ENCODE measurements around the gene ALPP.
"Not testable (repeated sequence)": the region's sequence is repeated elsewhere in the genome, so short reads cannot be mapped to it uniquely, and the experiment has no call there.

Gene ALPP

GRCh38 chr2:232349546-232349945, 29.0 kb upstream of the ALPP start:
- CTCF ChIA-PET = interaction anchor here (1.1 kb wide), 1 partner anchor 90 kb away, joined by 5 read pairs; no protein-coding TSS in a partner anchor
- Mint-ChIP-seq H3K4me3 (no peak overlapping the region), H3K4me1 (peaks cover 7% of the 10 kb centered on the region), H3K36me3 (no peaks in the 10 kb centered on the region), H3K27ac (no peak overlapping the region), H3K27me3 (peaks cover 71% of the 10 kb centered on the region), H3K9me3 (no peaks in the 10 kb centered on the region)
- DNase-seq = peak; percentile 3

GRCh38 chr2:232349946-232350635, 28.5 kb upstream of the ALPP start:
- Mint-ChIP-seq H3K4me3 (no peak overlapping the region), H3K27me3 (peaks cover 77% of the 10 kb centered on the region), H3K9me3 (no peaks in the 10 kb centered on the region), H3K36me3 (no peaks in the 10 kb centered on the region), H3K27ac (no peak overlapping the region), H3K4me1 (peaks cover 7% of the 10 kb centered on the region)
- CTCF ChIA-PET = interaction anchor here (1.1 kb wide), 1 partner anchor 89 kb away, joined by 5 read pairs; no protein-coding TSS in a partner anchor
- DNase-seq = peak; percentile 18

DNA sequence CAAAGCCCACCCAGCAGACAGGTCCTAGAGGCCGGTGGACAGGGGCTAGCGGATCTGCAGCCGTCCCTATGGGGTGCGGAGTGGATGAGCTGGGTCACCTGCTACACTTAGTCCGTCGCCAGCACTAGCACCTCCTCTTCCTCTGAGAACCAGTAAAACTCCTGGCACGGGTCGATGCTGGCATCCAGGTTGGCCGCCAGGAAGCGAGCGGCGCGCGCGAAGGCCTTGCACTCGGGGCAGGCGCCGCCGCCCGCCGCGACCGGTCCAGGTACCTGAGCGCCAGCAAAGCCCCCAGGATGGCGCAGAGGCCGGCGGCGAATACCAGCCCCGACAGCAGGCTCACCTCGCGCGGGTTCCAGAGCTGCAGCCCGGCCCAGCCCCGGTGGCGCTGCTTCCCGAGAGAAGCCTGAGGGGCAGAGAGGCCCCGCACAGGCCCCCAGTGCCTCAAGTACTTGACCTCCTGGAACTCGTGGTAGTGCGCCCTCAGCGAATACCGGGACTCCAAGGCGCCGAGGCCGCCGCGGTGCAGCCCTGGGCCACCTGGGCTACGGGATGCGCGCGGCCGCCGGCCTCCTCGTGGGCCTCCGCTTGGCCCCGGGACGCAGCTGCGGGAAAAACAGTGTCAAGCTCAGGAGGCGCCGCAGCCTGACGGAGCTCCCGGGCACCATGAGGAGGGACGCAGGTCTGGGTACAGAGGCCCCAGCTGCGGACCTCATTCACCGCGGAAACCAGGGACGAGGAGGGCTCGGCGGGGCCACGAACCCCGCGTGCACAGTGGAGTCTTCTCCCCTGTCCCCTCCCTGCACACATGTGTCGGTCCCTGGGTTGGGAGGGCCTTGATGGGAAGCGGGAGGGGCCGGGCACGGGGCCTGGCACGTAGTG, 27.5 kb upstream of the ALPP start:
- DNase-seq = peak; percentile 23

DNA sequence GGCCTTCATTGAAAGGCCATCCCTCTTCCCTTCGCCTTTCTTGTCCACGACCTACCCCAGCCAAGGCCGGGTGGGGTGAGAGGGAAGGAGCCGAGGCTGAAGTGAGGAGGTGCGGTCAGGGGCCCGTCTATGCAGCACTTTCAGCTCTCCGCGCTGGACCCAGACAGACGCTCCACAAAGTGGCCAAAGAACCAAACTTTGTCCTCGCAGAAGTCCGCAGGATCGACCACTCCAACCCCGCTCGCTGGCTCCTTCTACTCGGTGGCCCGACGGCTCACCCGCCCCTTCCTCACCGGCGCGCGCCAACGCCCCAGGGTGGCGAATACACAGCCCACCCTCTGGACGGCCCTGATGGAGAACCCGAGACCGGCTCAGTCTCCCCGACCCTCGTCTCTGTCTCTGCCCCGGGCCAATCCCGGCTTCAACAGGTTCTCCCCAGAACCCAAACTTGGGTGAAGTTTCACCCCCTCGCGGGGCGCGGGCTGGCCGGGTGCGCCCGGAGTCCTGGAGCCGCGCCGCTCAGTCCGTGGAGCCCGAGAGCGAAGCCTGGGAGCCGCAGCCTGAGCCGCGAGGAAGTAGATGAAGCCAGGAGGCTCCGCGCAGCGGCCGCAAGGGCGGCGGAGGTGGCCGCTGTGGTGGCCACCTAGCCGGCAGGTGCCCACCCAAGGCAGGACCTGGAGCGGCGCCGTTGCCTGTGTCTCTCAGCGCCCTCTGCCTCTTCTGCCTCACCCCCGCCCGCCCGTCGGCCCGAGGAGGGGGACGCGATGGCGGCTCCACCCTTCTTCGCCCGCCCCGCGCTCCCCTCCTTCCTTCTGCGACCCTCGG, 26.7 kb upstream of the ALPP start:
- Mint-ChIP-seq H3K9me3 (no peaks in the 10 kb centered on the region), H3K4me1 (peaks cover 7% of the 10 kb centered on the region), H3K4me3 (no peak overlapping the region), H3K36me3 (no peaks in the 10 kb centered on the region), H3K27me3 (peaks cover 91% of the 10 kb centered on the region), H3K27ac (no peak overlapping the region)
- DNase-seq = no peak
- CTCF ChIA-PET = no interaction called here

More for the DNA sequence above, 27.5 kb upstream of the ALPP start:
- peaks cover 7% of the 10 kb centered on the region for H3K4me1 Mint-ChIP-seq
- H3K9me3 Mint-ChIP-seq = no peaks in the 10 kb centered on the region
- no peak overlapping the region for H3K27ac Mint-ChIP-seq
- H3K36me3 Mint-ChIP-seq = no peaks in the 10 kb centered on the region
- peaks cover 84% of the 10 kb centered on the region for H3K27me3 Mint-ChIP-seq
- CTCF ChIA-PET = no interaction called here
- H3K4me3 Mint-ChIP-seq = no peak overlapping the region

- H3K36me3 Mint-ChIP-seq = no peaks in the 10 kb centered on the region
- no peak for DNase-seq
- peaks cover 85% of the 10 kb centered on the region for H3K27me3 Mint-ChIP-seq
- H3K4me3 Mint-ChIP-seq = no peak overlapping the region
- H3K4me1 Mint-ChIP-seq = peaks cover 7% of the 10 kb centered on the region
- H3K9me3 Mint-ChIP-seq = no peaks in the 10 kb centered on the region
- H3K27ac Mint-ChIP-seq = no peak overlapping the region
- CTCF ChIA-PET = no interaction called here
Measured at GRCh38 chr2:232352511-232353091, 25.9 kb upstream of the ALPP start.

DNA sequence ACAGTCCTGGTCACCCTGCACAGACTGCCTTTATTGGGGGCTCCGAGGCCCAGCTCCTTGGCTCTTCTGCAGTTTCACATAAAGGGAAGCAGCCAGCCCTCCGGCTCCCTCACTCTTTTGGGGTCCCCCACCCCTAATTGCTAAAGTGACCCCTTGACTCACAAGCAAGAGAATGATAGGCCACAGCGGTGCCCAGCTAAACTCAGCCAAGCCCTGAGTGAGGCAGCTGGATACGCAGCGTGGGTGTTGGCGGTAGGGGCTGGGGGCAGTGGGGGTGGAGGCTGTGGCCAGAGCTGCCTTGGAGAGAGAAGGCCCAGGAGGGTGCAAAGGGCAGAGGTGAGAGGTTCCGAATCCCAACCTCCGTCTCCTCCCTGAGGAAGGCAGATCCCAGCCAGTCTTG, 25.5 kb upstream of the ALPP start:
- CTCF ChIA-PET = no interaction called here
- H3K9me3 Mint-ChIP-seq = no peaks in the 10 kb centered on the region
- H3K4me1 Mint-ChIP-seq = peaks cover 7% of the 10 kb centered on the region
- H3K36me3 Mint-ChIP-seq = no peaks in the 10 kb centered on the region
- no peak for DNase-seq
- peaks cover 84% of the 10 kb centered on the region for H3K27me3 Mint-ChIP-seq
- H3K27ac Mint-ChIP-seq = no peak overlapping the region
- H3K4me3 Mint-ChIP-seq = no peak overlapping the region

DNA sequence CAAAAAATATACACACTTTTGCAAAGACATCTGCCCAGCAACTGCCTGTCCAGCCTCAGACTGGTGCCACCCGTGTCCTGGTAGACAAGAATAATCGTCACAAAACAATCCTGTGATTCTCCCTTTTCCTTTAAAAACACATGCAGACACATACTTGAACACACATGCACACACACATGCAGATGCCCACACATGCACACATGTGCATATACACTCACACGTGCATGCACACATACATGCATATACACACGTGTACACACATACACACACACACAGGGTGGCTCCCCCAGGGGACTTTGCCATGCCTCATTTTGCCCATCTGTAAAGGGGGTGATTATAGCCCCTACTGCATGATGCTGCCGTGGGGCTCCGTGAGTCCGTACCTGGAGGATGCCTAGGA, 24.9 kb upstream of the ALPP start:
- Mint-ChIP-seq H3K4me3 (no peak overlapping the region), H3K27me3 (peaks cover 81% of the 10 kb centered on the region), H3K36me3 (no peaks in the 10 kb centered on the region), H3K27ac (no peak overlapping the region), H3K4me1 (peaks cover 7% of the 10 kb centered on the region), H3K9me3 (no peaks in the 10 kb centered on the region)
- DNase-seq = no peak
- CTCF ChIA-PET = no interaction called here

DNA sequence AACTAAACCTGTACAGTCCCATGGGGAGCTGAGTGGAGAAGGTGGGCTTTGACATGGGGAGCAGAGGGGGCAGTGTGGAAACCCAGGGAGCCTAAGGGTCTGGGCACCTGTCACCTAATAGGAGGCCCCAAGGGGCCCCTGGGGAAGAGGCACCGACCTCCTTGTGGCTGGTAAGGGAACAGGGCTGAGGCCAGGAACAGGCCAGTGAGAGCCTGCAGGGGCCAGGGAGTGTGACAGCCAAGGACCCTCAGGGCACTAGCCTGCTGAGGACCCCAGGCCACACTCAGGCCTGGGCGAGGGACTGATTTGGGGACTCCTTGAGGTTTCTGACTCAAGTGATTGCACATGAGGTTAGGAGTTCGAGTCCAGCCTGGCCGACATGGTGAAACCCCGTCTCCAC, 24.5 kb upstream of the ALPP start:
- Mint-ChIP-seq H3K9me3 (no peaks in the 10 kb centered on the region), H3K27me3 (peaks cover 77% of the 10 kb centered on the region), H3K4me3 (no peak overlapping the region), H3K4me1 (peaks cover 3% of the 10 kb centered on the region), H3K27ac (no peak overlapping the region), H3K36me3 (no peaks in the 10 kb centered on the region)
- no peak for DNase-seq
- CTCF ChIA-PET = no interaction called here

GRCh38 chr2:232361646-232362045, 16.9 kb upstream of the ALPP start:
- Mint-ChIP-seq H3K9me3 (no peaks in the 10 kb centered on the region), H3K27ac (no peak overlapping the region), H3K36me3 (no peaks in the 10 kb centered on the region), H3K27me3 (peaks cover 20% of the 10 kb centered on the region), H3K4me3 (no peak overlapping the region), H3K4me1 (peaks cover 38% of the 10 kb centered on the region)
- no peak for DNase-seq
- CTCF ChIA-PET = interaction anchor here (6.0 kb wide), 1 partner anchor 26 kb away, joined by 41 read pairs; no protein-coding TSS in a partner anchor

DNA sequence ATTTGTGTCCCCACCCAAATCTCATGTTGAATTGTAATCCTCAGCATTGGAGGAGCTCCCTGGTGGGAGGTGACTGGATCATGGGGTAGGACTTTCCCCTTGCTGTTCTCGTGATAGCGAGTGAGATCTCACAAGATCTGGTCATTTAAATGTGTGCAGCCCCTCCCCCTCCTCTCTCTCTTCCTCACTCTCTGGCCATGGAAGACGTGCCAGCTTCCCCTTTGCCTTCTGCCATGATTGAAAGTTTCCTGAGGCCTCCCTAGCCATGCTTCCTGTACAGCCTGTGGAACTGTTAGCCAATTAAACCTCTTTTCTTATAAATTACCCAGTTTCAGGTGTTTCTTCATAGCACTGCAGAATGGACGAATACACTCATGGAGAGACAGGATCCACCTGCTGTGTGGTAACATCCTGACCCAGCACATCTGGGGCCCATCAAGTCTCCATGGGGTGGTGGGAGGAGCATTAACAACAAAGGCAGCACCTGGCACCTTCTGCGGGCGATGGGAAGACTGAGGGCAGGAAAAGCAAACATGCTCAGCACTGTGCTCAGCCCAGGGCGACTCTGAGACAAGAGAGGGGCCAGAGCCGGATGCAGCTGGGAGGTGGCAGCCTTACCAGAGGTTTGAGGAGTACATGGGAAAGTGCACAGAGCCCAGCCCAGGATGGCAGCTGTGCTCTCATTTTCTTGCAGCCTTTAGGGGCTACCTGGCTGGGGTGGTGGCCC, 16.2 kb upstream of the ALPP start:
- Mint-ChIP-seq H3K36me3 (no peaks in the 10 kb centered on the region), H3K9me3 (no peaks in the 10 kb centered on the region), H3K4me3 (no peak overlapping the region), H3K27ac (peak overlapping the region; percentile 65), H3K27me3 (peaks cover 16% of the 10 kb centered on the region), H3K4me1 (peaks cover 38% of the 10 kb centered on the region)
- no peak for DNase-seq
- CTCF ChIA-PET = interaction anchor here (6.0 kb wide), 1 partner anchor 27 kb away, joined by 41 read pairs; no protein-coding TSS in a partner anchor

- Mint-ChIP-seq H3K27me3 (peaks cover 16% of the 10 kb centered on the region), H3K27ac (peak overlapping the region; percentile 91), H3K4me1 (peaks cover 38% of the 10 kb centered on the region), H3K4me3 (peak overlapping the region; percentile 72)
- not testable (repeated sequence) for H3K36me3 Mint-ChIP-seq, DNase-seq, H3K9me3 Mint-ChIP-seq
- CTCF ChIA-PET = interaction anchor here (1.5 to 6.0 kb wide), 2 partner anchors 28 to 76 kb away, joined by 5 to 41 read pairs; no protein-coding TSS in a partner anchor
Measured at GRCh38 chr2:232363064-232363783, 15.3 kb upstream of the ALPP start.

DNA sequence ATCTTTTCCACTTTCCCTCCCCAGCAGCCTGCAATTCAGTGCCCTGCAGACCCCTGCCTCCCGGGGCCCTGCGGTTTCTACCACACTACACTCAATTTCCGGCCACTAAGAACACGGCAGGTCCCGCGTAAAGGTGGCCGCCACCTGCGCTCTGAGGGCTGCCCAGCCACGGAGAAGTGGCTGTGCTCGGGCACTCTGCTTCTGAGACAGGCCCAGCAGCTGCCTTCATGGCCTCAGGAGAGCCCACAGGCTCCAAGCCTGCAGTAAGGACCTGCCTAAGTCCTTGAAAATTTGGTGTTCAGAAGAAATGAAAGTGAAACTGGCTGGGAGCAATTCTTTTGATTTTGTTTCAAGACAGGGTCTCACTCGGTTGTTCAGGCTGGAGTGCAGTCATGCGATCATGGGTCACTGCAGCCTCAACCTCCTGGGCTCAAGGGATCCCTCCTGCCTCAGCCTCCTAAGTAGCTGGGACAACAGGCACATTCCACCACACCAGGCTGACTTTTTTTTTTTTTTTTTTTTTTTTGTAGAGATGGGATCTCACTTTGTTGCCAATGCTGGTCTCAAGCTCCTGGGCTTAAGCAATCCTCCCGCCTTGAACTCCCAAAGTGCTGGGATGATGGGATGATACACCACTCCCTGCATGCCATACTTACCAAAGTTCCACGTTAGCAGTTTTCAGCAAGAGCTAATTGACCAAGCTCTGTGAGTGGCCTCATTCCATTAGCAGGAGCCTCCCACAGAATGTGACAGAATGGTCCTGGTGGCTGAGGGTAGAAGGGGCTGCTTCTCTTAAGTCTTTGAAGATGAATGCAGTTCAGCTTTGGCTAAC, 14.6 kb upstream of the ALPP start:
- H3K4me1 Mint-ChIP-seq = peaks cover 38% of the 10 kb centered on the region
- DNase-seq = peak; percentile 60
- no peaks in the 10 kb centered on the region for H3K9me3 Mint-ChIP-seq
- H3K4me3 Mint-ChIP-seq = peak overlapping the region; percentile 72
- peaks cover 16% of the 10 kb centered on the region for H3K27me3 Mint-ChIP-seq
- CTCF ChIA-PET = interaction anchor here (1.5 to 6.0 kb wide), 5 partner anchors 10 to 76 kb away, joined by 4 to 41 read pairs (median 5); no protein-coding TSS in a partner anchor
- H3K36me3 Mint-ChIP-seq = no peaks in the 10 kb centered on the region
- H3K27ac Mint-ChIP-seq = peak overlapping the region; percentile 91
